Lower leg skin (tissue), 4 donors: ENCODE data around the gene DTX3L. TPM values are rescaled to one million over a fixed set of nuclear protein-coding genes. Genes with fewer than 3 reads are reported as not detected.

Source experiments
- DNase-seq, 2 donors: peaks; one replicate each; pipeline ENCODE4 v3.0.0-alpha.2; 2019; ENCODE audit warnings: low spot score in 2 of 2
- H3K4me3 ChIP-seq: fragments of 200-600 bp; sonication (generic); 2 replicates; pipeline ENCODE4 v1.5.1; 2017; ENCODE audit warnings: mild to moderate bottlenecking, low read depth; ENCODE audit not compliant: poor library complexity, severe bottlenecking
- CTCF ChIP-seq, 3 donors: fragments of 450-650 bp; IDR thresholded peaks; one replicate each; pipeline ENCODE4 v1.5.1; 2016; ENCODE audit warnings: antibody characterized with exemption in 3 of 3, mild to moderate bottlenecking in 3 of 3, moderate library complexity in 2 of 3
- POLR2A ChIP-seq, 2 donors: fragments of 450-650 bp; IDR thresholded peaks; one replicate each; pipeline ENCODE4 v1.6.1; 2016 to 2017; ENCODE audit warnings: antibody characterized with exemption in 2 of 2, mild to moderate bottlenecking in 1 of 2, moderate library complexity in 1 of 2
- WGBS, 2 donors: methylation state at CpG; one replicate each; pipeline ENCODE4 v1.1.5; 2018; 5-methylcytosine and 5-hydroxymethylcytosine counted together
- intact Hi-C: fragments of 100-400 bp; cut with DNase I; formaldehyde crosslinking; loops from one replicate; pipeline ENCODE4 v1.15.0; 2023; ENCODE audit warnings: low total_unique reads
- total RNA-seq, 4 donors: library from RNA; depleted of rRNA; stranded (reverse); fragments of >200 nt; gene quantifications; one replicate each; pipeline ENCODE4 v1.1.0, GENCODE V29; 2016

Gene DTX3L
- total RNA-seq, 4 donors from 2014 or later: 7.8 to 14.2 (median 9.4) TPM

- TF ChIP-seq POLR2A (IDR thresholded peaks at IDR 0.05): no peak
These were observed 57.0 kb downstream of the DTX3L start for GRCh38 chr3:122621112-122621511.

GRCh38 chr3:122623031-122623829 is 59.1 kb downstream of the DTX3L start:
- 82 to 88% methylated on average over 8 of the region's 8 CpGs for WGBS, 2 donors
- intact Hi-C loops: no loop called here

More at GRCh38 chr3:122621112-122621511, 57.0 kb downstream of the DTX3L start:
- no peak overlapping the region for H3K4me3 ChIP-seq
- 48 to 50% methylated on average over 3 of the region's 3 CpGs for WGBS, 2 donors
- no peak for DNase-seq
- intact Hi-C loops: no loop called here

More at GRCh38 chr3:122623031-122623829, 59.1 kb downstream of the DTX3L start:
- no peak for DNase-seq
- no peak overlapping the region for H3K4me3 ChIP-seq
- TF ChIP-seq POLR2A (IDR thresholded peaks at IDR 0.05) (no peak), CTCF (IDR thresholded peaks at IDR 0.05) (no peak)

Other genes with a start within 250 kb of the DTX3L start
- 100 to 1,000 TPM; 122 to 575 (median 256) TPM for gene CSTA, start 239.1 kb upstream of the DTX3L start, total RNA-seq
- gene MIX23, start 181.1 kb upstream of the DTX3L start, total RNA-seq: 10 to 100 TPM in 2 of 4 donors, 1 to 10 TPM in 2; 6.1 to 19.3 (median 12.0) TPM
- 10 to 100 TPM; 34.2 to 85.7 (median 41.0) TPM for gene FAM162A, start 180.2 kb upstream of the DTX3L start, total RNA-seq
- gene WDR5B, start 148.3 kb upstream of the DTX3L start, total RNA-seq: 1 to 10 TPM; 1.3 to 4.9 (median 2.8) TPM
- 10 to 100 TPM; 21.4 to 41.3 (median 27.6) TPM for gene KPNA1, start 49.4 kb upstream of the DTX3L start, total RNA-seq
- gene PARP9, start within 50 bp of the DTX3L start, total RNA-seq: 10 to 100 TPM in 1 of 4 donors, 1 to 10 TPM in 3; 4.9 to 10.1 (median 7.3) TPM
- under 1 TPM in 3 of 4 donors, not detected in 1; 0.29 to 0.71 (median 0.38) TPM for gene PARP15, start 13.3 kb downstream of the DTX3L start, total RNA-seq
- 10 to 100 TPM in 2 of 4 donors, 1 to 10 TPM in 2; 4.9 to 14.5 (median 9.4) TPM for gene PARP14, start 116.5 kb downstream of the DTX3L start, total RNA-seq
- gene HSPBAP1, start 229.5 kb downstream of the DTX3L start, total RNA-seq: 10 to 100 TPM in 2 of 4 donors, 1 to 10 TPM in 2; 9.6 to 19.0 (median 11.0) TPM
- 10 to 100 TPM; 28.0 to 41.8 (median 37.9) TPM for gene SLC49A4, start 230.7 kb downstream of the DTX3L start, total RNA-seq